ENCODE results near the gene FOXP1. TPM values are rescaled to one million over a fixed set of nuclear protein-coding genes. Genes with fewer than 3 reads are reported as not detected.

Gene FOXP1
- total and polyA plus RNA-seq, 2 donors (not counting 1 experiment from before 2014, with no cell fraction given) = 70.3 to 101 TPM

- Histone ChIP-seq H3K4me1 (ENCODE audit: control insufficient read depth, extremely low read depth, insufficient read depth, low read length) (peaks cover 10% of the 10 kb centered on the region), H3K9ac (ENCODE audit: insufficient read depth, low read length) (no peak overlapping the region), H3K4me2 (ENCODE audit: extremely low read depth, insufficient read depth, low read length) (no peak overlapping the region), H3K9me3 (ENCODE audit: control insufficient read depth, insufficient read depth, low read depth, low read length) (no peaks in the 10 kb centered on the region), H3K27me3 (ENCODE audit: control insufficient read depth, insufficient read depth, low read length) (no peaks in the 10 kb centered on the region), H2AFZ (ENCODE audit: low read length) (no peak overlapping the region), H3K27ac (ENCODE audit: insufficient read depth, low read length) (no peak overlapping the region), H3K79me2 (ENCODE audit: control insufficient read depth, insufficient read depth, low read length) (no peaks in the 10 kb centered on the region), H4K20me1 (ENCODE audit: control insufficient read depth, extremely low read depth, insufficient read depth, low read length) (no peaks in the 10 kb centered on the region), H3K36me3 (ENCODE audit: control insufficient read depth, insufficient read depth, low read length) (no peaks in the 10 kb centered on the region), H3K4me3 (replicated peaks in 1 of 4; ENCODE audit: control extremely low read depth in 1 of 4, insufficient read depth in 1 of 4, low read depth in 3 of 4, low read length in 4 of 4) (no peak overlapping the region)
- DNase-seq (ENCODE audit: low read depth in 2 of 2) = no peak
- TF ChIP-seq CTCF (conservative IDR thresholded peaks at IDR 0.05 in 1 of 2, IDR thresholded peaks at IDR 0.05 in 1 of 2; ENCODE audit: low read depth in 1 of 2, low read length in 2 of 2) = no peak
- TF ChIP-seq EZH2 (IDR thresholded peaks at IDR 0.05; ENCODE audit: low read length, missing control alignments) = no peak
These were observed 412.3 kb downstream of the FOXP1 start for GRCh38 chr3:71171247-71171646.

DNA sequence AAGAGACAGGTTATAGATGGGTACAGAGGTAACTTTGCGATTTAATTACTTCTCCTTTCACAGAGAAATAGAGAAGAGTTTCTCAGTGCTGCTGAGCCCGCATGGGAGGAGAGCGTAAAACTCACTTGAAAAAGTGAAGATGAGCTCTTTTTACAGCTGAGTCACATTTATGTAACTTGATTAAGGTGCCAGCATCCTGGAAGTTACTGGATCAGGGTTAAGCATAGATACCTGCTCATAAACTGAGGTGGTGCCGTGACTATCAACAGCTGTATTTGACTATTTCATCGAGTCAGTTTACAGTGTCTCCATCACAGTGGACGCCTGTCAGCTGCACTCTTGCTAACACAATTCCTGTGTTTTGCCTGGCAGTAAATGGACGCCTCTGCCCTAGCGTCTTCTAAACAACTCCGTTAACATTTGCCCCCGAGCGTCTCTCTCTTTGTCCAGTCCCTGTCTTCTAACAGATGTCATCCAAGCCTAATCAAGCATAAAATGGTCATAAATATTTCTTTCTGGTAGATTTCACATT, 414.6 kb downstream of the FOXP1 start:
- Histone ChIP-seq H3K4me3 (replicated peaks in 1 of 4; ENCODE audit: control extremely low read depth in 1 of 4, insufficient read depth in 1 of 4, low read depth in 3 of 4, low read length in 4 of 4) (no peak overlapping the region), H3K27me3 (ENCODE audit: control insufficient read depth, insufficient read depth, low read length) (no peaks in the 10 kb centered on the region), H3K4me2 (ENCODE audit: extremely low read depth, insufficient read depth, low read length) (peak overlapping the region; percentile 51), H4K20me1 (ENCODE audit: control insufficient read depth, extremely low read depth, insufficient read depth, low read length) (no peaks in the 10 kb centered on the region), H3K9ac (ENCODE audit: insufficient read depth, low read length) (no peak overlapping the region), H3K36me3 (ENCODE audit: control insufficient read depth, insufficient read depth, low read length) (no peaks in the 10 kb centered on the region), H2AFZ (ENCODE audit: low read length) (peak overlapping the region; percentile 20), H3K4me1 (ENCODE audit: control insufficient read depth, extremely low read depth, insufficient read depth, low read length) (peaks cover 10% of the 10 kb centered on the region), H3K9me3 (ENCODE audit: control insufficient read depth, insufficient read depth, low read depth, low read length) (no peaks in the 10 kb centered on the region), H3K79me2 (ENCODE audit: control insufficient read depth, insufficient read depth, low read length) (no peaks in the 10 kb centered on the region), H3K27ac (ENCODE audit: insufficient read depth, low read length) (no peak overlapping the region)
- DNase-seq (ENCODE audit: low read depth in 2 of 2) = peak in 1 of 2 donors; percentile 37
- no peak for TF ChIP-seq CTCF (conservative IDR thresholded peaks at IDR 0.05 in 1 of 2, IDR thresholded peaks at IDR 0.05 in 1 of 2; ENCODE audit: low read depth in 1 of 2, low read length in 2 of 2)
- no peak for TF ChIP-seq EZH2 (IDR thresholded peaks at IDR 0.05; ENCODE audit: low read length, missing control alignments)

DNA sequence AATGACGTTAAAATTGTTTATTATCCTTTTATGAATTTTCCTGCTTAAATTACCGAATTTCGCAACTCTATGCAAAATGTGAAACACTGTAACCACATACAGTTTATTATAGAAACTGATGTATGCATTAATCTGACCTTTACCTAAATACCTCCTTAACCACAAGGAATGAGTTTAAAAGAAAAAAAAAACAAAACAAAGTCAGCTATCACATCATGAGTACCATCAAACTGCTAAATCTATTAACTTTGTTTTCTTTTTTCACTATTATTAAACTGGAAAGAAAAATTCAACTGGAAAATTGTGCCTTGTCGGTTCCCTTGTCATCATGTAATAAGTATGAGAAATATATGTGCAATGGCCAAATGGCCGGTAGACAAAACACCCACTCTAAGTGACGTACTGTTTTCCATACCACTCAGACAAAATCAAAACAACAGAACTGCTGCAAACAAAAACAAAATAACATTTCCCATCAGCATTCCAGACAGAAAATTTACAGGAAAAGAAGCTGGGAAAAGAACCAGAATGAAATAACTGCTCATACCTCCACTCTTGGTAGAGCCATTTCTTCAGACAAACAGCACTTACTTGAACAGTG, 415.3 kb downstream of the FOXP1 start:
- DNase-seq (ENCODE audit: low read depth in 2 of 2) = peak; percentile 75 to 94
- Histone ChIP-seq H3K79me2 (ENCODE audit: control insufficient read depth, insufficient read depth, low read length) (no peaks in the 10 kb centered on the region), H3K4me3 (replicated peaks in 1 of 4; ENCODE audit: control extremely low read depth in 1 of 4, insufficient read depth in 1 of 4, low read depth in 3 of 4, low read length in 4 of 4) (no peak overlapping the region), H3K36me3 (ENCODE audit: control insufficient read depth, insufficient read depth, low read length) (no peaks in the 10 kb centered on the region), H4K20me1 (ENCODE audit: control insufficient read depth, extremely low read depth, insufficient read depth, low read length) (no peaks in the 10 kb centered on the region), H2AFZ (ENCODE audit: low read length) (no peak overlapping the region), H3K9ac (ENCODE audit: insufficient read depth, low read length) (no peak overlapping the region), H3K27me3 (ENCODE audit: control insufficient read depth, insufficient read depth, low read length) (no peaks in the 10 kb centered on the region), H3K9me3 (ENCODE audit: control insufficient read depth, insufficient read depth, low read depth, low read length) (no peaks in the 10 kb centered on the region), H3K27ac (ENCODE audit: insufficient read depth, low read length) (no peak overlapping the region), H3K4me2 (ENCODE audit: extremely low read depth, insufficient read depth, low read length) (peak overlapping the region; percentile 51), H3K4me1 (ENCODE audit: control insufficient read depth, extremely low read depth, insufficient read depth, low read length) (peaks cover 5% of the 10 kb centered on the region)
- TF ChIP-seq CTCF (conservative IDR thresholded peaks at IDR 0.05 in 1 of 2, IDR thresholded peaks at IDR 0.05 in 1 of 2; ENCODE audit: low read depth in 1 of 2, low read length in 2 of 2) (no peak), EZH2 (IDR thresholded peaks at IDR 0.05; ENCODE audit: low read length, missing control alignments) (no peak)

All from fibroblast of lung (primary cell).